HepG2 (cell line): ENCODE results near the gene RNU6-8.

Experiments
- ELF3 ChIP-seq: IDR thresholded peaks from 2 replicates; pipeline ENCODE4 v1.6.1; 2016; ENCODE audit warnings: missing genetic modification reagents, missing compliant biosample characterization
- EP300 ChIP-seq, 3 experiments: sonication (generic) in 1 of 3; formaldehyde crosslinking in 1 of 3; IDR thresholded peaks; 2 replicates each; pipeline versions ENCODE4 v1.5.1 to v1.6.1; 2011 to 2020; ENCODE audit warnings: low read depth in 2 of 3, low read length in 2 of 3, borderline replicate concordance in 1 of 3, improper control_type of control experiment in 1 of 3, mild to moderate bottlenecking in 1 of 3, missing genetic modification reagents in 1 of 3, moderate library complexity in 1 of 3
- THRA ChIP-seq: sonication (generic); formaldehyde crosslinking; IDR thresholded peaks from 2 replicates; pipeline ENCODE4 v1.4.0; 2020; ENCODE audit warnings: missing genetic modification reagents, borderline replicate concordance
- ZNF326 ChIP-seq: sonication (generic); formaldehyde crosslinking; IDR thresholded peaks from 2 replicates; pipeline ENCODE4 v1.4.0; 2020; ENCODE audit warnings: missing genetic modification reagents, borderline replicate concordance

GRCh38 chr14:32171469-32171868 is 31.6 kb downstream of the RNU6-8 start:
- TF ChIP-seq ZNF326 (CRISPR knock-in tag): no peak
- TF ChIP-seq THRA (CRISPR knock-in tag): no peak
- TF ChIP-seq ELF3 (CRISPR knock-in tag): no peak
- TF ChIP-seq EP300 (IDR thresholded peaks at IDR 0.05; ENCODE audit: low read depth in 2 of 2, low read length in 2 of 2): no peak
- no peak for TF ChIP-seq EP300 (CRISPR knock-in tag; IDR thresholded peaks at IDR 0.05; ENCODE audit: borderline replicate concordance)
